Stimulated activated CD4-positive, alpha-beta T cell treated with anti-CD3 and anti-CD28 coated beads, Interleukin-1b, Interleukin-23, amount 100 ng/mL, for 24 hours (primary cell): ENCODE results near the gene CDH26.

ENCODE experiments used
- DNase-seq, 4 experiments: peaks; one replicate each; pipeline ENCODE4 v3.0.0-alpha.2; 2020; ENCODE audit warnings: low read depth in 4 of 4, low spot score in 1 of 4

CDH26 gene

DNA sequence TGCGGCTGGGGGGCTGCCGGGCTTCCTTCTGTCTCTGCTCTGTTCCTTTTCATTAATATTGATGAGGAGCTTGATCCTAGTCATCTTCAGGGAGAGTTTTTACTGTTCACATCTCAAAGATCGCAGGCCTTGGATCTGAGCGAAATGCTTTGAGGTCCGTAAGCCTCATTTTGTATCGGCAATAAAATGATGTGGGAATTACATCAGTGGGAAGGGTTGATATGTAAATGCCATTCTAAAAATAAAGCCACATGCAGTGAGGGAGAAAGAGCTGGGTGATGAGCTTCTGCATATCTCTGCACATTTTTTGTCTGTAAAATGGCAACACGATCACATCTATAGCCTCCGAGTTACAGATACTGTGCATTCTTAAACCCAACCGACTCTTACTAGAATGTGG is 24.9 kb downstream of the CDH26 start:
- DNase-seq = no peak

DNA sequence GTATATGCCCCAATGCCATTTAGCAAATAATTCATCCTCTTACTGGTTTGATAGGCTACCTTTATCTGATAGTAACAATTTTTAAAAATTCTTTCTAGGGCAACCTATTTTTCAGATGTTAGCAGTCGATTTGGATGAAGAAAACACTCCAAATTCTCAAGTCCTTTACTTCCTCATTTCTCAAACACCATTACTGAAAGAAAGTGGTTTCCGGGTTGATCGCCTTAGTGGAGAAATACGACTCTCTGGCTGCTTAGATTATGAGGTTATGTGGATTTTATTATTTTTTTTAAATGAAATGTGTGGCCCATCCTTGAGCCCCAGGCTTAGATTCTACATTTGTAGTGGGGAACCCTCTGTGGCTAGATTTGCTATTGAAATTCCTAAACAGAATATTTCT is 26.3 kb downstream of the CDH26 start:
- DNase-seq = no peak

DNA sequence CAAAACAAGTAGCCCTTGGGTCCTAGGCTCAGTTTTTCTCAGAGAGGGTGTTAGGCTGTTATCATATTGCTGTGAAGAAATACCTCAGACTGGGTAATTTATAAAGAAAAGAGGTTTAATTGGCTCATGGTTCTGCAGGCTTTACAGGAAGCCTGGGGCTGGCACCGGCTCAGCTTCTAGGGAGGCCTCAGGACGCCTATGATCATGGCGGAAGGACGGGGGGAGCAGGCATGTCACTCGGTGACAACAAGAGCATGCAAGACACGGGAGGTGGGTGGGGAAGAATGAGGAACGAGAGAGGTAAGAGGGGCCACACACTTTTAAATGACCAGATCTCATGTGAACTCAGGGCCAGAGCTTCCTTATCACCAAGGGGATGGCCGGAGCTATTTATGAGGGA is 26.9 kb downstream of the CDH26 start:
- no peak for DNase-seq

DNA sequence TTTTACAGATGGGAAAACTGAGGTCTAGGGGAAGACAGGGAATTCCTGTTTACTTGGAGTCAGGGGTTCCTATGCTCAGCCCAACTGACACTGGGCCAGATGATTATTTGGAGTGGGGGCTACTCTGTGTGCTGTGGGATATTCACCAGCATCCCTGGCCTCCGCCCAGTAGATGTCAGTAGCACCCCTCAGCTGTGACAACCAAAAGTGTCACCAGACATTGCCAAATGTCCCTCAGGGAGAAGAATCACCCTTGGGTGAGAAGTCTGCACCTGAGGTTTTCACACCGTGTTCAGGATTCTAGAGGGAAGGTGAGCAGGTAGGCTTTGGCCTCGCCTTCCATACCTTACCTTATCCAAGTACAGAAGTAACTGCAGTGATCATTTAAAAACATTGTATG is 27.6 kb downstream of the CDH26 start:
- no peak for DNase-seq

DNA sequence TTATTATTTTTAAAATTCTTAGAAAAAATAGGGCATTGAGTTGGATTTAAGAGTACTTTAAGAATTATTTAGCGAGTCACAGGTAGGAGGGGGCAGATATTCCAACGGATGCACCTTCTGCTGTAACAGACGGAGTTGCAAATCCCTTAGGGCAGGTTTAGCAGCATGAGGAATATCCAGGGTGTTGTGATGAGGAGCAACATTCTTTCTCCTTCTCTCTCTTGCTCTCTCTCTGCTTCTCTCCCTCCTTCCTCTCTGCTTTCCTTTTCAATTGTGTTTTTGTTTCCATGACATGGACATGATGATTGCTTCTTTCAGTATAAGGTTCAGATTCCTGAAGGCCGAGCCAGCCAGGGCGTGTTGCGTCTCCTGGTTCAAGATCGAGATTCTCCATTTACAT is 28.9 kb downstream of the CDH26 start:
- no peak for DNase-seq

DNA sequence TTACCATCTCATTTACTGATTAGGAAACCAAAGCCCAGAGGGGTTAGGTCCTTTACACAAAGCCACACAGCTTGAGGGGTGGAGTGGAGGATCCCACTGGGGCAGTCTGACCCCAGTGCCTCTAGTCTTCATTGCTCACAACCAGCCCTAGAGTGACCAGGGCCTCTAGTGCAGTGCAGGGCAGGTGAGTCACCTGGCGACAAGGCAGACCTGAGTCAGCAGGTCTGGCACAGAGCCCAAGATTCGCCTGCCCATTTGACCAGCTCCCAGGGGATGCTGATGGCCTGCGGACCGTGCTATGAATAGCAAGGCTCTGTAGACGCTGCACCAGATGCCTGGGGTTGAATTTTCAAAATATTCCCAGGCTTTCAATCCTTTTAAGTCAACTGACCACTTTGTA is 29.9 kb downstream of the CDH26 start:
- no peak for DNase-seq

DNA sequence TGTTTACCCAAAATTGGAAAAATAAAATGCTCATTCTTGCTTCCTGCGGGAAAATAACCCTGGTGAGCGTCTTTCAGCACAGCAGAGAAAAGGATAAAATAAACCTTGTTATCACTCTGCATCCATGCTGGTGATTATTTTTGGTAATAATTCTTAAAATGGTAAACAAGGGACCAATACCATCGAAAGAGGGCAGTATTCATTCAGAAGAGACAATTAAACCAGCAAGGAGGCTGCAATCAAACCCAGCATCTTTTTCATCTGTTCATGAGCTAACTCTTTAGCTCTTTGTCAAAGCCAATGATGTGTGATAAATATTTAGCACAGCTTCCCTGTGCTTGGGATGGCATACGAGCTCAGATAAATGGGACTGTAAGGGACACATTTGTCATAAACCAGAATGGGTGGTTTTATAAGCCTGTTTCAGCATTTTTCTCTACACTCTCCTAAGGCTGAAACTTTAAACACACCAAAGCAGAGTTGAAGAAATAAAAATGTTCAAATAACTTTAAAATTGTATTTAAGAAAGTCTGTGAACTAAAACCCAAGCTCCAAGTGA is 34.4 kb downstream of the CDH26 start:
- DNase-seq = no peak

DNA sequence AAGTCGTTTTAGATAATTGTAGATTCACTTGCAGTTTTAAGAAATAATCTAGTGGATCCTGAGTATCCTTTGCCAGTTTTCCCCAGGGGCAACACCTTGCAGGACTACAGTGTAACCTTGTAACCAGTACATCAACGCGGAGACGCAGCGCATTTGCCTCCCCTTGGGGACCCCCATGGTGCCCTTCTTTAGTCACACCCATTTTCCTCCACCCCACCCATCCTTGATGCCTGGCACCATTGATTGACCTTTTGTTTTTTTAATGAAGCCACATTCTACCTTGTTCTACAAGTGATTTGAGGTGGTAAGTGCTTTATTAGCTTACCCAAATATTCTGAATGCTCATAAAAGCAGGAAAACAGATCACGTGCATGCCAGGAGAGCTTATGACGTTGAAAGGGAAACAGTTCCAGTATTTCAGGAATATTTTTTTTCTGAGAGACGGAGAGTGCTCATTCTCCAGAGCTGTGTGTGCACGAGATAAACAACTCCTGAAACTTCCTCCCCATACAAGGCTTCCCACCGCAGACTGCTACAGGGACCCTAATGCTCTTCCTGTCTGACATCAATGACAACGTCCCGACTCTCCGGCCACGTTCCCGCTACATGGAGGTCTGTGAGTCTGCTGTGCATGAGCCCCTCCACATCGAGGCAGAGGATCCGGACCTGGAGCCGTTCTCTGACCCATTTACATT is 35.7 kb downstream of the CDH26 start:
- DNase-seq = no peak

DNA sequence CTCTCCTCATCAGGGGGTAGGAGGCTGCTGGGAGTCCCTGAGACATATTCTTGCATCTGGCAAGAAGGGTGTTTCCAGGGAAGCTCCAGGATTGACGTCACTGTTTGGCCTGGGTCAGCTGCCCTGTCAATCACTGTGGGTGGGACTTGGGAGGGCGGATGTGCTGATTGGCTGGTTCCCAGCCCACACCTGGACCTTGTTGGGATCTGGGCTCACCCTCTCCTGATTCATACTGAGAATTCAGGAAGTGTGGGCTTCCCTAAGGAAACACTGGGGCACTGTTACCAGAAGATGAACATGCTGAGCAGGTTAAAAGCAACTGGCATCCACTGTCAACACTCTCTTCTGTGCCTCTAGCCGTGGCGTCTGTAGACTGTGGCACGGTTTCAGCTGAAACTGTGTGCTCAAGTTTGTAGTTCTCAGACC is 36.5 kb downstream of the CDH26 start:
- no peak for DNase-seq

DNA sequence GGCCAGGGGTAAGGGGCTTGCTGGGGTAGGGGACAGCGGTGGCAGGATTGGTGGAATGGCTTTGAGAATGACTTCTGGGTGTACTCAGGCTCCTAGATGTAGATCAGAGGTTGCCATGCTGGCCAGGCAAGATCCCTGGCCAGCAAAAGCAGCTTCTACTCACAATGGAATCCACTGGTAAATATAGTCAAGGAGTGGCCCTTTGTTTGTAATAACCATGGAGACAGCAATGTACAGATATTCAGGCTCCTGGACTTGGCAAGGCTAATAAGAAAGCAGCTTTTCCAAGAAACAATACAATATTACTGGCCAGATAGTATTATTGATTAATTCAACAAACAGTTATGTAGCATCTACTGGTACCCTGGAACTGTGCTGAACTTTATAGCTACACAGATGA is 37.9 kb downstream of the CDH26 start:
- DNase-seq = no peak

DNA sequence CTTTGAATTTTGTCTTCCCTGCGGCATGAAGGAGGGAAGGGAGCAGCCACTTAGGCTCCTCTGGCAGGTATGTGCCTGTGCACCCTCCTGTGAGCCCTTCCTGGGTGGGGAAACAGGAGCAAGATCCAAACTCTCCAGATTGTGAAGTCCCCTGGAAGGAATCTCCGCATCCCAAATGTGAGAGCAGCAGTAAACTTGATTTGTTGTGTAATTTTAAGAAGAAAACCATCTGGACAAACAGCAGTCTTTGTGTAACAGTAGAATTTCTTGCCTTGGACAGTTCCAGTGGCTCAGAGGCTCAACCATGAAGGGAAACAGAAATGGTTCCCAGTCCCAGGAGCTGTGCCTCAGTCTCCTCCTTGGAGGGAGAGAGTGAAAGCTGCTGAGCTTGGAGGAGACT is 39.7 kb downstream of the CDH26 start:
- no peak for DNase-seq

DNA sequence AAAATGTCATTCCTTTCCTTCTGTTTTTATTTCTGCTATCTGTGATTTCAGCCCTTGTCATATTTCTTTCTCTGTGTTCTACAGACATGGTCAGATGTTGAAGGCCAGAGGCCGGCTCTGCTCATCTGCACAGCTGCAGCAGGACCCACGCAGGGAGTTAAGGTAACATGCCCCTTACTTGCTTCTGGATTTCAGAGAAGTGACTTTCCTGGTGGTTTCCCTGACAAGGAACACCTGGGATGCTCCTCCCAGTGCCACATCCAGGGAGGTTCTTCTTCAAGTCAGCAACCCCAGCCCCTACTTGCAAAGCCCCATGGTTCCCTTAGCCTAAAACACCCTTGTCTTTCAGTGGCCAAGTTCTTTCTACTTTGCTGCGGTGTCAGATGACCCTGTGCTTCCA is 41.3 kb downstream of the CDH26 start:
- no peak for DNase-seq

DNA sequence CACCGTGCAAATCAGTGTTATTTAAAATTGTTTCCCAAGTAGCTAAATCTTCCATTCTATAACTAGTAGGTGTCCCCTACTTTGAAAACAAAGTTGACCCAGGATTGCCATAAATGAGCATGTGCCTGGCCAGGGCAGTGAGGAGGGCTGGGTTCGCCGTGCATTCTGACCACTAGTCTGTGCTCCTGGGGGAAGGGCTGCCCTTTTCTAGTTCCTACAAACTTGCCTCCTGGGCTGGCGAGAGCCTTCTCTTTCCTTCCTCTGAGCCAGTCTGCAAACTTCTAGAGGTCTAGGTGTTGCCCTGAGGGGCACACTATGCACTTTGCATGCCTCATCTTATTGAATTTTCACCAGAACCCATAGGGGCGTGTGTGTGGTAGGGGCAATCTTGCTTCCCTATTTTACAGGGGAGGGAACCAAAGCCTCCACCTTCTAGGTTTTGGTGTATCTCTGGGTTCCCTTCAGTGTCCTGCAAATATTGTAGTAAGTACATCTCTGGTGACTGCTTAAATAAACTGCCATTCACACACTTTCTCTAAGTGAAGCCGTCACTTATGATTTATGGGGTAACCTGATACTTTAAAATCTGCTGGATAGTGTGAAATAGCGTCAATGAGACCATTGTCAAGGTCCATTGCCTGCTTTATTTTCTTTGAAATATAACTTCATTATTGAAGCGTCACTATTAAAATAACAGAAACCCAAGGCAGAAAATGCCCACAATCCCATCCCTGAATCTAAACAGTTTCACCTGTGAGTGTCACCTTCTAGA is 42.2 kb downstream of the CDH26 start:
- no peak for DNase-seq

DNA sequence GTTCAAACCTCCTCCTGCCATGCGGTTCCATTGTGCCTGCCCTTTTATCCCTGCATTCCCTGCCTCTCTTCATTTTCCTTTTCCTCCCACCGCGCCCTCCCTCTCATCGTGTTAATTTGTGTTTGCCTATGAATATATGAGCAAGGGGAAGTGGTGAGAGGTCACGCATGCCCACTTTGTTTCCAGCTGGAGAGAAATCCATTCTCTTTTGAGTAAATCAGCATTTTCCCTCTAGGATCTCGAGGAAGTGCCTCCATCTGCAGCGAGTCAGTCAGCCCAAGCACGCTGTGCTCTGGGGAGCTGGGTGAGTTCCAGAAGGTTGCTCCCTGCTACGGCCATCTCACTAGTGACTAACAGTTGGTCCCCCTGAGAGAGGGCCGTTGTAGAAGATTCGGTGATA is 42.9 kb downstream of the CDH26 start:
- no peak for DNase-seq

DNA sequence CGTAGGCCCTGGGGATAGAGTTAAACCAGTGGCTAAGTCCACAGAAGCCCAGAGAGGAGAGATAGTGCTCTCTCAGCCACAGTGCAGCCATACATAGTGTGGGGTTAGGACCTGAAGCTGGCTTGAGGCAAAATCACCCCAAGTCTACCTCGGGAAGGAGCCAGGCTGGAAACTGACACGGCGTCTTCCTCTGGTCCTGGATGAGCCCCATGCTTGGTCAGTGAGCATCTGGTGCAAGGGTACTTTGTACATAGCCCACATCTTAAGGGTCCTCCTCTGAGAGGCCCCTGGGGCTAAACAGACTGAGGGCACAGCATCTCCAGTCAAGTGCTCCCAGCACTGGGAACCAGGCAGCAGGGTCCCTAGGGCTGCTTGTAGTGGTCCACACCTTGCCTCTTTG is 45.6 kb downstream of the CDH26 start:
- no peak for DNase-seq

DNA sequence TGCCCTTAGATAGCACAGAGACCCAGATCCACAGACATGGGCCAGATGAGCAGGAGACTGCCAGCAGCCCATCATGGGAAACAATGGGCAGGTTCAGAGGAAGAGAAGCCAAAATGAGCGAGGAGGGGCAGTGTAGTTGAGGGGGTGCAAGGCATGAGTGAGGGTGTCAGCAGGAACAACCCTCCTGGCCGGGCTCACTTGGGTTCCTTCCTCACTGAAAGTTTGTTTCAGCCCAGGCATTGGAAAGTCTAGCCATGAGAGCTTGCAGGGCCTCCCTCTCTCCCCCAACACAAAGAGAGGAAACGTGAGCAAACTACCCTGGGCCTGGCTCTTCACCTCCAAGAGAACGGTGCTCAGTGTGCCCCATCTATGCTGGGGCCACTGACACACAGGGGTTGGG is 48.0 kb downstream of the CDH26 start:
- DNase-seq = no peak

DNA sequence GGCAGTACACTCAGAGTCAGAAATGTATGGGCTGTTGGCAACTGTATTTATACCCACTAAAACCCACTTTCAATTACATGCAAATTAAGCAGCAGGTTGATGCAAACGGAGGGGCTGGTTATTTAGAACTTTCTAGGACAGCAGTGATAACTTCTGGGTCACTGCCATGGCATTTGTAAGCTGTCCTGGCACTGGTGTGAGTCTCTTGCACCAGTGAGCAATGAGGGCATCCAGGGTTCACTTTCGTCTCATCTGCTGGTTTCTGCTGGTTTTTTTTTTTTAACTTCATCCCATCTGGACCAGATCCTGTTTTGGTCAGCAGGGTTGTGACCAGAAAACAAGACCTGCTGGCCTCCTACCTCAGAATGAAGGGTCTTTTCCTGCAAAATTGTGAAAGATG is 49.2 kb downstream of the CDH26 start:
- DNase-seq = no peak

DNA sequence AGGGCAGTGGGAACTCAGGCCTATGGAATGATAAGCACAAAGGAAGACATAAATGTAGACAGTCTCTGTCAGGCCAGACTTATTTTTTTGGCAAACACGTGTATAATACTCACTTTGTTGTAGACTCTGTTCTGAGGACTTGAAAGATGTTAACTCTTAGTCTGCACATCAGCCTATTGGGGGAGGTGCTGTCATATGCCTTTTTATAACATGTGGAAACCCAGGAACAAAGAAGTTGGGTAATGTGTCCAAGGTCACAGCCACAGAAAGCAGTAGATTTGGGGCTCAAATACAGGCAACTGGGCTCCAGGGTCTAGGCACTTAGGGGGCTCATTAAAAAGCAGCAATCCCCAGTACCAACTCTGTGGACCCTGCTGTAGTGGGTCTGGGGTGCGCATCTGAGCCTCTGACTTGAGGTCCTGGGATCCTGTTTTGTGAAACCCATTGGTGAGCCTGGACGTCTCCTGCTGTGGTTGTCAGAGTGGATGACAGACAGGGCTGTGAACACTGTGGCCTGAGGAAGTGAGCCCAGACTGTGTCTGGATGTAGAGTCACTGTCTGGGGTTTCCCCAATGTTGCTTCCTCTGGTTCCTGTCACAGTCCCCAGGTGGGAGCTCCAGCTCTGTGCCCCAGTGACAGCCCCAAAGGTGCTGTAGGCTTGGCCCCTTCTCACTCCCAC is 50.0 kb downstream of the CDH26 start:
- no peak for DNase-seq

DNA sequence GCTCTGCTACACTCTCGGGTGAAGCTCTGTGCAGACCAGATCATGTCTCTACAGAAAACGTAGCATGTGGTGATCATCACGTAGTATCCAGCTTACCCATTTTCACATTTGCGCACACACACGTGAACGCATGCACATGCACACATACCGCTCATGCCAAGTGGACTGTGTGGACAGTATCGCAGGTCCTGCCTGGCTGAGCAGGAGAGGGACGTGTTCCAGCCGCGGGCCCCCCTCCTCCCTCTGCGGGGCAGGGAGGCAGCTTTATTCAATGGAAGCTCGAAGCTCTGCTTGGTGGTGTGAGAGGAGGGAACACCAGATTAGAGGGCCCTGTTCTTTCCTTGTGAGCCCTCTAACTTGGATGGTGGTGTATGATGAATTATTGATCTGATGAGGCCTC is 51.1 kb downstream of the CDH26 start:
- DNase-seq = no peak

DNA sequence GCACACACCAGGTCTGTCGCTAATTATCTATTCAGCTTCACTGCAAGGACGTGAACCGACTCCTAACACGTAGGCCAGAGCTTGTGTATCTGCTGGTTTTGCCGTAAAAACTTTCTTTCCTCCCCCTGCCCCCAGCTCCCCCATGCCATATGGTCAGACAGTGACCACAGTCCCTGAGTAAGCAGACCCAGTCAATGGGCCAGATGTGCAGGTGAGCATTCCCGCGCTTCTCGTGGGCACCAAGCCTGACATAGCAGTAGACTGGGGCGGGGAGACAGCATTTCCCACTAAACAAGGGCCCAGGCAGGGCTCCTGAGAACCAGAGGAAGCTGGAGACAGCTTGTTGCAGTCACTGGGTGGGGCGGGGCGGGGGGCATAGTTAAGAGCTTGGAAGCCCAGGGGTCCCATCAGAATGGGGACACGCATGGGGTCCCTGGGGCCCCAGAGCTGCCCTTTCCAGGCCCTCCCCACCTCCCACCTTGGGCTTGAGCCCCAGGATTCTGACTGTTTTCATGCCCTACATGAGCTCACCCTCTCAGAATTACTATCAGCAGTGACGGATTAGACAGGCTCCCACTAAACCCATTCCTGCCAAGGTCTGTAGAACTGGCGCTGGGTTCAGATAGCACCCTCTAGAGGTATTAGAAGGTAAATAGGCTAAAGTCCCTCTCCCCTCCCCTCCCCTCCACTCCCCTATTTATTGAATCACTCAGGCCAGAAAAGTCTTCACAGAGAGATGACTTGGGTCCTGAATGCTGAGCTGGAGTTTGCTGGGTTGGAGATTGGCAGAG is 51.8 kb downstream of the CDH26 start:
- DNase-seq = no peak
